ENCODE results near the gene MYOZ3.

GRCh38 chr5:150627731-150628545 lies 33.1 kb upstream of the MYOZ3 start:
- TF ChIP-seq, protein P1, sequence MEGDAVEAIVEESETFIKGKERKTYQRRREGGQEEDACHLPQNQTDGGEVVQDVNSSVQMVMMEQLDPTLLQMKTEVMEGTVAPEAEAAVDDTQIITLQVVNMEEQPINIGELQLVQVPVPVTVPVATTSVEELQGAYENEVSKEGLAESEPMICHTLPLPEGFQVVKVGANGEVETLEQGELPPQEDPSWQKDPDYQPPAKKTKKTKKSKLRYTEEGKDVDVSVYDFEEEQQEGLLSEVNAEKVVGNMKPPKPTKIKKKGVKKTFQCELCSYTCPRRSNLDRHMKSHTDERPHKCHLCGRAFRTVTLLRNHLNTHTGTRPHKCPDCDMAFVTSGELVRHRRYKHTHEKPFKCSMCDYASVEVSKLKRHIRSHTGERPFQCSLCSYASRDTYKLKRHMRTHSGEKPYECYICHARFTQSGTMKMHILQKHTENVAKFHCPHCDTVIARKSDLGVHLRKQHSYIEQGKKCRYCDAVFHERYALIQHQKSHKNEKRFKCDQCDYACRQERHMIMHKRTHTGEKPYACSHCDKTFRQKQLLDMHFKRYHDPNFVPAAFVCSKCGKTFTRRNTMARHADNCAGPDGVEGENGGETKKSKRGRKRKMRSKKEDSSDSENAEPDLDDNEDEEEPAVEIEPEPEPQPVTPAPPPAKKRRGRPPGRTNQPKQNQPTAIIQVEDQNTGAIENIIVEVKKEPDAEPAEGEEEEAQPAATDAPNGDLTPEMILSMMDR (IDR thresholded peaks at IDR 0.05 in 2 of 3, conservative IDR thresholded peaks at IDR 0.05 in 1 of 3; ENCODE audit: borderline replicate concordance in 1 of 3, insufficient read depth in 1 of 3, low read depth in 2 of 3, low read length in 2 of 3) = no peak
- no peak for TF ChIP-seq POLR2A (IDR thresholded peaks at IDR 0.05; ENCODE audit: borderline replicate concordance, extremely low read depth, insufficient read depth, insufficient read length)
- TF ChIP-seq ELF1 (IDR thresholded peaks at IDR 0.05; ENCODE audit: borderline replicate concordance, low read depth) = no peak
- no peak for TF ChIP-seq YY1 (IDR thresholded peaks at IDR 0.05; ENCODE audit: extremely low read depth, insufficient replicate concordance, low read depth, low read length)
- no peak for TF ChIP-seq CEBPB (IDR thresholded peaks at IDR 0.05; ENCODE audit: low read depth)
- no peak for TF ChIP-seq EZH2phosphoT487 (IDR thresholded peaks at IDR 0.05; ENCODE audit: borderline replicate concordance)
- TF ChIP-seq EZH2 (IDR thresholded peaks at IDR 0.05) = no peak
- no peak for TF ChIP-seq ATF3 (IDR thresholded peaks at IDR 0.05)
- TF ChIP-seq, protein P2, sequence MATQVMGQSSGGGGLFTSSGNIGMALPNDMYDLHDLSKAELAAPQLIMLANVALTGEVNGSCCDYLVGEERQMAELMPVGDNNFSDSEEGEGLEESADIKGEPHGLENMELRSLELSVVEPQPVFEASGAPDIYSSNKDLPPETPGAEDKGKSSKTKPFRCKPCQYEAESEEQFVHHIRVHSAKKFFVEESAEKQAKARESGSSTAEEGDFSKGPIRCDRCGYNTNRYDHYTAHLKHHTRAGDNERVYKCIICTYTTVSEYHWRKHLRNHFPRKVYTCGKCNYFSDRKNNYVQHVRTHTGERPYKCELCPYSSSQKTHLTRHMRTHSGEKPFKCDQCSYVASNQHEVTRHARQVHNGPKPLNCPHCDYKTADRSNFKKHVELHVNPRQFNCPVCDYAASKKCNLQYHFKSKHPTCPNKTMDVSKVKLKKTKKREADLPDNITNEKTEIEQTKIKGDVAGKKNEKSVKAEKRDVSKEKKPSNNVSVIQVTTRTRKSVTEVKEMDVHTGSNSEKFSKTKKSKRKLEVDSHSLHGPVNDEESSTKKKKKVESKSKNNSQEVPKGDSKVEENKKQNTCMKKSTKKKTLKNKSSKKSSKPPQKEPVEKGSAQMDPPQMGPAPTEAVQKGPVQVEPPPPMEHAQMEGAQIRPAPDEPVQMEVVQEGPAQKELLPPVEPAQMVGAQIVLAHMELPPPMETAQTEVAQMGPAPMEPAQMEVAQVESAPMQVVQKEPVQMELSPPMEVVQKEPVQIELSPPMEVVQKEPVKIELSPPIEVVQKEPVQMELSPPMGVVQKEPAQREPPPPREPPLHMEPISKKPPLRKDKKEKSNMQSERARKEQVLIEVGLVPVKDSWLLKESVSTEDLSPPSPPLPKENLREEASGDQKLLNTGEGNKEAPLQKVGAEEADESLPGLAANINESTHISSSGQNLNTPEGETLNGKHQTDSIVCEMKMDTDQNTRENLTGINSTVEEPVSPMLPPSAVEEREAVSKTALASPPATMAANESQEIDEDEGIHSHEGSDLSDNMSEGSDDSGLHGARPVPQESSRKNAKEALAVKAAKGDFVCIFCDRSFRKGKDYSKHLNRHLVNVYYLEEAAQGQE (IDR thresholded peaks at IDR 0.05; ENCODE audit: low read depth) = no peak

Data from HCT116 (cell line).